ENCODE results near the gene KCP.

KCP gene

DNA sequence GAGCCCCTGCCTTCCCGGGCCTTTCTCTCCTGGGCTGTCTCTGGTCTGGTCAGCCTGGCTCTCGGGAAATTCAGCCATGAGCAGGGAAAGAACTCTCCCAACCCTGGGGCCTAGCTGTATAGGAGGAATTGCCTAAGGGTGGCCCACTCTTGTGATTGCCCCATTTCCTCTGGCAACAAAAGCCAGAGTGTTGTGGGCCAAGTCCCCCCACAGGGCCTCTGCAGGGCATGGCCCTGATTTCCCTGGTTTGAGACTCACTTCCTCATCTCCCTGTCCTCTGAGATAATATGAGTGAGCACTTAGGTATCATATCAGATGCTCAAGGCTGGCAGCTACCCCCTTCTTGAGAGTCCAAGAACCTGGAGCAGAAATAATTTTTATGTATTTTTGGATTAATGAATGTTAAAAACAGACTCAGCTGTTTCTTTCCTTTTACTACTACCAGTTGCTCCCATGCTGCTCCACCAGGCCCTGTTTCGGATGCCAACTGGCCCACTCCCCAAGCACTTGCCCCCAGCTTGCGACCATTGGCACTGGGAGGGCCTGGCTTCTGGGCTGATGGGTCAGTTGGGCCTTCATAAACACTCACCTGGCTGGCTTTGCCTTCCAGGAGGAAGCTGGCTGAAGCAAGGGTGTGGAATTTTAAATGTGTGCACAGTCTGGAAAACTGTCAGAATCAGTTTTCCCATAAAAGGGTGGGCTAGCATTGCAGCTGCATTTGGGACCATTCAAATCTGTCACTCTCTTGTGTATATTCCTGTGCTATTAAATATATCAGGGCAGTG lies 38.7 kb upstream of the KCP start:
- ChIA-PET POLR2A (no interaction called here), CTCF (interaction anchor here (0.8 kb wide), 1 partner anchor 9 kb away, joined by 3 read pairs; no protein-coding TSS in a partner anchor)
- DNase-seq (ENCODE audit: extremely low spot score): no peak
- no peak for TF ChIP-seq TARDBP (IDR thresholded peaks at IDR 0.05)
- no peak for TF ChIP-seq CTBP1 (IDR thresholded peaks at IDR 0.05; ENCODE audit: borderline replicate concordance)
- no peak for TF ChIP-seq FOXM1 (IDR thresholded peaks at IDR 0.05; ENCODE audit: borderline replicate concordance)
- no peak for TF ChIP-seq SP1 (IDR thresholded peaks at IDR 0.05)
- no peak for TF ChIP-seq ARNT (IDR thresholded peaks at IDR 0.05)
- TF ChIP-seq ZNF384 (IDR thresholded peaks at IDR 0.05): no peak
- TF ChIP-seq FOXA1 (IDR thresholded peaks at IDR 0.05): no peak
- TF ChIP-seq ELF4 (IDR thresholded peaks at IDR 0.05): no peak
- TF ChIP-seq FOXK2 (IDR thresholded peaks at IDR 0.05): no peak

DNA sequence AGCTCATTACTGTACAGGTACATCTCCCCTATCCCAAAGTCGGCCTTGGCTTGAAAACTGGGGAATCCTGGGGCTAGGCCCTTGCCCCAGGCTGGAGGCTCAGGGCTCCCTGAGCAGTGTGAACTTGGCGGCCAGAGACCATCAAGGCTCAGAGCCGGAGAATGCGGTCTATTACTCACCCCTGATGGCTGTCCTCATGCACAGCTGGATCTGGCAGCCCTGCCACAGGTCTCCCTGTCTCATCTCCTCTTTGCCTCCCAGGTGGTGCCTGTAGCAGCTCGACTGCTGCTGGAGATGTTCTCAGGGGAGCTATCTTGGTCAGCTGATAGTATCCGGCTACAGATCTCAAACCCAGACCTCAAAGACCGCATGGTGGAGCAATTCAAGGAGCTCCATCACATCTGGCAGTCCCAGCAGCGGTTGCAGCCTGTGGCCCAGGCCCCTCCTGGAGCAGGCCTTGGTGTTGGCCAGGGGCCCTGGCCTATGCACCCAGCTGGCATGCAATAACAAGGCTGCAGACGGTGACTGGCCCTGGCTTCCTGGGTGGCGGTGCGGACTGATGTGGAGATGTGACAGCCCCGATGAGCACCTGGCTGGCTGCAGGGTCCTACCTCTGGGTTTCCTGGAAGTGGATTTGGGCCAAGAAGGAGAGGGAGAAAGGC lies 37.9 kb upstream of the KCP start:
- ChIA-PET CTCF (interaction anchor here (0.7 kb wide), 1 partner anchor 26 kb away, joined by 7 read pairs; no protein-coding TSS in a partner anchor), POLR2A (no interaction called here)
- no peak for TF ChIP-seq SUZ12 (IDR thresholded peaks at IDR 0.05)
- no peak for TF ChIP-seq FOXA1 (IDR thresholded peaks at IDR 0.05)
- no peak for TF ChIP-seq ARNT (IDR thresholded peaks at IDR 0.05)
- TF ChIP-seq FOXK2 (IDR thresholded peaks at IDR 0.05): no peak
- no peak for TF ChIP-seq ZNF384 (IDR thresholded peaks at IDR 0.05)
- no peak for TF ChIP-seq L3MBTL2 (conservative IDR thresholded peaks at IDR 0.05)
- no peak for TF ChIP-seq NFRKB (IDR thresholded peaks at IDR 0.05)
- TF ChIP-seq LEF1 (IDR thresholded peaks at IDR 0.05; ENCODE audit: borderline replicate concordance): no peak
- no peak for TF ChIP-seq SP1 (IDR thresholded peaks at IDR 0.05)
- no peak for TF ChIP-seq HDGF (IDR thresholded peaks at IDR 0.05; ENCODE audit: borderline replicate concordance)
- no peak for TF ChIP-seq CTBP1 (IDR thresholded peaks at IDR 0.05; ENCODE audit: borderline replicate concordance)
- no peak for TF ChIP-seq BHLHE40 (IDR thresholded peaks at IDR 0.05; ENCODE audit: borderline replicate concordance)
- TF ChIP-seq, protein P1, sequence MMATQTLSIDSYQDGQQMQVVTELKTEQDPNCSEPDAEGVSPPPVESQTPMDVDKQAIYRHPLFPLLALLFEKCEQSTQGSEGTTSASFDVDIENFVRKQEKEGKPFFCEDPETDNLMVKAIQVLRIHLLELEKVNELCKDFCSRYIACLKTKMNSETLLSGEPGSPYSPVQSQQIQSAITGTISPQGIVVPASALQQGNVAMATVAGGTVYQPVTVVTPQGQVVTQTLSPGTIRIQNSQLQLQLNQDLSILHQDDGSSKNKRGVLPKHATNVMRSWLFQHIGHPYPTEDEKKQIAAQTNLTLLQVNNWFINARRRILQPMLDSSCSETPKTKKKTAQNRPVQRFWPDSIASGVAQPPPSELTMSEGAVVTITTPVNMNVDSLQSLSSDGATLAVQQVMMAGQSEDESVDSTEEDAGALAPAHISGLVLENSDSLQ (IDR thresholded peaks at IDR 0.05): no peak
- no peak for TF ChIP-seq TARDBP (IDR thresholded peaks at IDR 0.05)
- TF ChIP-seq ELF4 (IDR thresholded peaks at IDR 0.05): no peak
- DNase-seq (ENCODE audit: extremely low spot score): no peak

DNA sequence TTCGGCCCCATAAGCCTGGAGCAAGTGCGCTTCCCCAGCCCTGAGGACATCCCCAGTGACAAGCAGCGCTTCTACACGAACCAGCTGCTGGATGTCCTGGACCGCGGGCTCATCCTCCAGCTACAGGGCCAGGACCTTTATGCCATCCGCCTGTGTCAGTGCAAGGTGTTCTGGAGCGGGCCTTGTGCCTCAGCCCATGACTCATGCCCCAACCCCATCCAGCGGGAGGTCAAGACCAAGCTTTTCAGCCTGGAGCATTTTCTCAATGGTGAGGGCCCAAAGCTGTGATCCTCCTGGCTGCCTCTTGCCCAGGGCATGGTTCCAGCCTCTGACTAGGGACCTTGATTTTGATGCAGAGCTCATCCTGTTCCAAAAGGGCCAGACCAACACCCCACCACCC lies 37.3 kb upstream of the KCP start:
- TF ChIP-seq ARNT (IDR thresholded peaks at IDR 0.05): no peak
- TF ChIP-seq FOXA1 (IDR thresholded peaks at IDR 0.05): no peak
- no peak for TF ChIP-seq LEF1 (IDR thresholded peaks at IDR 0.05; ENCODE audit: borderline replicate concordance)
- no peak for TF ChIP-seq ELF4 (IDR thresholded peaks at IDR 0.05)
- TF ChIP-seq FOXM1 (IDR thresholded peaks at IDR 0.05; ENCODE audit: borderline replicate concordance): no peak
- TF ChIP-seq CTBP1 (IDR thresholded peaks at IDR 0.05; ENCODE audit: borderline replicate concordance): no peak
- no peak for TF ChIP-seq HDGF (IDR thresholded peaks at IDR 0.05; ENCODE audit: borderline replicate concordance)
- no peak for TF ChIP-seq BHLHE40 (IDR thresholded peaks at IDR 0.05; ENCODE audit: borderline replicate concordance)
- no peak for TF ChIP-seq NFRKB (IDR thresholded peaks at IDR 0.05)
- TF ChIP-seq SUZ12 (IDR thresholded peaks at IDR 0.05): no peak
- no peak for TF ChIP-seq FOXK2 (IDR thresholded peaks at IDR 0.05)
- TF ChIP-seq ZNF384 (IDR thresholded peaks at IDR 0.05): no peak
- no peak for TF ChIP-seq SP1 (IDR thresholded peaks at IDR 0.05)
- TF ChIP-seq TARDBP (IDR thresholded peaks at IDR 0.05): no peak
- no peak for TF ChIP-seq L3MBTL2 (conservative IDR thresholded peaks at IDR 0.05)
- TF ChIP-seq, protein P1 (IDR thresholded peaks at IDR 0.05): no peak
- CTCF ChIA-PET: interaction anchor here (0.7 kb wide), 1 partner anchor 27 kb away, joined by 7 read pairs; no protein-coding TSS in a partner anchor
- POLR2A ChIA-PET: no interaction called here
- DNase-seq (ENCODE audit: extremely low spot score): no peak

DNA sequence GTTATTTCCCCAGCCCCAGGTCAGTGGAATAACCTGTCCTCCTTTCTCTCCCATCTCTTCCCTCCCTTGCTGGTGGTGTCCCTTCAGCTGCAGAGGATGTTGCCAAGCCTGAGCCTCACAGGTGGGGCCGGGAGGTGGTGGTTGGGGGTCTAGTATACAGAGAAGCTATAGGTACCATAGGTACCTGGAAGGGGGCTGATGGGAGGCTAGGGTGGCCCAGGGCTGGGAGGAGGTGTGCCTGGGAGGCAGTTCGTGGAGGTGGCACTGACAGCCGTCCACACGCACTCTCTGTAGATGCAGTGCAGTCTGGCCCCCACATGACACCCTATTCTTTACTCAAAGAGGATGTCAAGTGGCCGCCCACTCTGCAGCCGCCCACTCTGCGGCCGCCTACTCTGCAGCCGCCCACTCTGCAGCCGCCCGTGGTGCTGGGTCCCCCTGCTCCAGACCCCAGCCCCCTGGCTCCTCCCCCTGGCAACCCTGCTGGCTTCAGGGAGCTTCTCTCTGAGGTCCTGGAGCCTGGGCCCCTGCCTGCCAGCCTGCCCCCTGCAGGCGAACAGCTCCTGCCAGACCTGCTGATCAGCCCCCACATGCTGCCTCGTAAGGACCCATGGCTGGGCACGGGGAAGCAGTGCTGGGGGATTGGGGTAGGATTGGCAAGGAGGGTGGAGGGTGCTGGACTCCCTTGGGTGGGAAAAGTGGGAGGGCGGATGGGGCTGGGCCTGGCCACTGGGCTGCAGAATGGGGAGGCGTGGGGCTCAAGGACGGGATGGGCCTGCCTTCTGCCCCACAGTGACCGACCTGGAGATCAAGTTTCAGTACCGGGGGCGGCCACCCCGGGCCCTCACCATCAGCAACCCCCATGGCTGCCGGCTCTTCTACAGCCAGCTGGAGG lies 36.7 kb upstream of the KCP start:
- TF ChIP-seq FOXA1 (IDR thresholded peaks at IDR 0.05): no peak
- no peak for TF ChIP-seq BHLHE40 (IDR thresholded peaks at IDR 0.05; ENCODE audit: borderline replicate concordance)
- TF ChIP-seq NFRKB (IDR thresholded peaks at IDR 0.05): no peak
- no peak for TF ChIP-seq SUZ12 (IDR thresholded peaks at IDR 0.05)
- TF ChIP-seq ELF4 (IDR thresholded peaks at IDR 0.05): no peak
- TF ChIP-seq SP1 (IDR thresholded peaks at IDR 0.05): no peak
- no peak for TF ChIP-seq LEF1 (IDR thresholded peaks at IDR 0.05; ENCODE audit: borderline replicate concordance)
- TF ChIP-seq, protein P1 (IDR thresholded peaks at IDR 0.05): no peak
- no peak for DNase-seq (ENCODE audit: extremely low spot score)
- CTCF ChIA-PET: no interaction called here
- POLR2A ChIA-PET: no interaction called here

DNA sequence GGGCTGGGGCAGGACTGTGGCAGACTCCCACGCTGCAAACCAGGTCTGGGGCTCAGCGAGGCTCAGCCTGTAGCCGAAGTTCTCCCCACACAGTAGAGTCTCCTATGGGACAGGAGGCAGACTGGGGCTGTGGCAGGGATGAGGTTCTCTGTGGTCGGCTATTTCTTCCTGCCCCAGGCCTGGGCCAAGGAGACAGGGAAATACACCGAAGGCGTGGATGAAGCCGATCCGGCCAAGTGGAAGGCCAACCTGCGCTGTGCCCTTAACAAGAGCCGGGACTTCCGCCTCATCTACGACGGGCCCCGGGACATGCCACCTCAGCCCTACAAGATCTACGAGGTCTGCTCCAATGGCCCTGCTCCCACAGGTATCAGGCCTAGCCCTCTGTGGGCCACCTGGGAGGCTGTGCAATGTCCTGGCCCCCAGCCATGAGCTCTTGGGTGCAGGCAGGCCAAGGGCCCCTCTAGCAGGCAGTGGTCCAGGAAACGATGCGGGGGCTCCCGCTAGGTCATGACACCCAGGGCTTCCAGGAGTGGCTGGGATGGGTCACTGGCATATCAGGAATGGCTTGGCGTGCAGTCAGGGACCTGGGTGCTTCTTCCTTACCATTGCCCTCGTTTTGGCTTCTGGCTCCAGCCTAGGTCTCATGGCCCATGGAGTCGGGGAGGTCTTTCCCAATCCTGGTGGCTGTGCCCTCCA lies 35.3 kb upstream of the KCP start:
- no peak for TF ChIP-seq LEF1 (IDR thresholded peaks at IDR 0.05; ENCODE audit: borderline replicate concordance)
- TF ChIP-seq NFRKB (IDR thresholded peaks at IDR 0.05): no peak
- no peak for TF ChIP-seq ARNT (IDR thresholded peaks at IDR 0.05)
- TF ChIP-seq L3MBTL2 (conservative IDR thresholded peaks at IDR 0.05): no peak
- TF ChIP-seq ELF4 (IDR thresholded peaks at IDR 0.05): no peak
- TF ChIP-seq FOXK2 (IDR thresholded peaks at IDR 0.05): no peak
- no peak for TF ChIP-seq SUZ12 (IDR thresholded peaks at IDR 0.05)
- TF ChIP-seq TARDBP (IDR thresholded peaks at IDR 0.05): no peak
- no peak for TF ChIP-seq SP1 (IDR thresholded peaks at IDR 0.05)
- TF ChIP-seq BHLHE40 (IDR thresholded peaks at IDR 0.05; ENCODE audit: borderline replicate concordance): no peak
- no peak for TF ChIP-seq FOXA1 (IDR thresholded peaks at IDR 0.05)
- no peak for TF ChIP-seq FOXM1 (IDR thresholded peaks at IDR 0.05; ENCODE audit: borderline replicate concordance)
- TF ChIP-seq, protein P1 (IDR thresholded peaks at IDR 0.05): no peak
- TF ChIP-seq ZNF384 (IDR thresholded peaks at IDR 0.05): no peak
- no peak for TF ChIP-seq CTBP1 (IDR thresholded peaks at IDR 0.05; ENCODE audit: borderline replicate concordance)
- DNase-seq (ENCODE audit: extremely low spot score): no peak
- ChIA-PET POLR2A (no interaction called here), CTCF (no interaction called here)
